T-cell (primary cell): Measurements from ENCODE around the gene RPL36AL. TPM values are rescaled to one million over a fixed set of nuclear protein-coding genes. Genes with fewer than 3 reads are reported as not detected.

ENCODE experiments used
- ATAC-seq, 4 experiments: fragments of 200-7000 bp in 3 of 4; fragments of 150-1000 bp in 1 of 4; cut with Tn5 transposase; replicated peaks in 1 of 4; 1 replicate in 3 of 4; 2 replicates in 1 of 4; pipeline ENCODE4 v1.10.0; 2021; ENCODE audit warnings: moderate library complexity in 3 of 4, mild to moderate bottlenecking in 2 of 4, moderate number of reproducible peaks in 1 of 4
- CTCF ChIA-PET, 2 donors: fragments of 300-600 bp; sonication (Branson Sonifier 250); formaldehyde crosslinking; loops; one replicate each; lab custom pipeline; 2022; ENCODE audit warnings: antibody characterized with exemption in 2 of 2; lab: Charles Lee
- POLR2A ChIA-PET, 2 donors: fragments of 300-600 bp; sonication (Branson Sonifier 250); formaldehyde crosslinking; loops; one replicate each; lab custom pipeline; 2022; ENCODE audit warnings: antibody characterized with exemption in 2 of 2; lab: Charles Lee
- DNase-seq, 35 experiments: peaks; one replicate each; pipeline versions ENCODE4 v3.0.0 to v3.0.0-alpha.2; 2013 to 2023
- H3K27ac ChIP-seq: one replicate; pipeline ENCODE4 v1.5.1; 2013; ENCODE audit warnings: low read length
- H3K27me3 ChIP-seq, 2 experiments: replicated peaks in 1 of 2; 1 replicate in 1 of 2; 2 replicates in 1 of 2; pipeline versions ENCODE4 v1.6.1 to v1.7.0; 2013; ENCODE audit warnings: low read length in 1 of 2, mixed read lengths in 1 of 2; ENCODE audit not compliant: control insufficient read depth in 2 of 2, insufficient read depth in 2 of 2; ENCODE audit errors: extremely low read depth in 1 of 2
- H3K36me3 ChIP-seq, 2 donors: 1 replicate in 1 of 2; 2 replicates in 1 of 2; pipeline versions ENCODE4 v1.6.1 to v1.7.0; 2013; ENCODE audit warnings: low read length in 1 of 2; ENCODE audit not compliant: control insufficient read depth in 2 of 2, insufficient read depth in 1 of 2; ENCODE audit errors: extremely low read depth in 1 of 2
- H3K4me1 ChIP-seq, 2 experiments: 1 replicate in 1 of 2; 2 replicates in 1 of 2; pipeline versions ENCODE4 v1.6.1 to v1.7.0; 2013; ENCODE audit warnings: low read length in 2 of 2, mixed read lengths in 1 of 2; ENCODE audit not compliant: insufficient read depth in 2 of 2, control insufficient read depth in 1 of 2; ENCODE audit errors: extremely low read depth in 1 of 2
- H3K4me3 ChIP-seq, 2 donors: 1 replicate in 1 of 2; 2 replicates in 1 of 2; pipeline versions ENCODE4 v1.5.1 to v1.7.0; 2013; ENCODE audit warnings: mild to moderate bottlenecking in 2 of 2, low read length in 1 of 2, moderate library complexity in 1 of 2; ENCODE audit not compliant: control insufficient read depth in 1 of 2; ENCODE audit errors: extremely low read depth in 1 of 2
- H3K9me3 ChIP-seq: 2 replicates; pipeline ENCODE4 v1.7.0; 2013
- H3K27ac Mint-ChIP-seq, 2 donors: one replicate each; pipeline ENCODE4 v1.8.0; 2020 to 2021; ENCODE audit warnings: mild to moderate bottlenecking in 2 of 2, mixed read lengths in 2 of 2
- H3K27me3 Mint-ChIP-seq, 2 donors: one replicate each; pipeline ENCODE4 v1.8.0; 2021 to 2022; ENCODE audit warnings: mixed read lengths in 2 of 2
- H3K36me3 Mint-ChIP-seq: one replicate; pipeline ENCODE4 v1.8.0; 2021; ENCODE audit warnings: mixed read lengths
- H3K4me1 Mint-ChIP-seq, 3 donors: one replicate each; pipeline ENCODE4 v1.8.0; 2020 to 2022; ENCODE audit warnings: mixed read lengths in 3 of 3, mild to moderate bottlenecking in 1 of 3
- H3K4me3 Mint-ChIP-seq, 3 donors: one replicate each; pipeline ENCODE4 v1.8.0; 2020 to 2022; ENCODE audit warnings: mild to moderate bottlenecking in 3 of 3, mixed read lengths in 3 of 3, moderate library complexity in 3 of 3
- H3K9me3 Mint-ChIP-seq, 3 donors: one replicate each; pipeline ENCODE4 v1.8.0; 2020 to 2022; ENCODE audit warnings: mixed read lengths in 3 of 3
- WGBS: methylation state at CpG from one replicate; pipeline ENCODE4 v1.1.5; 2013; ENCODE audit warnings: missing lambda C conversion rate; ENCODE audit not compliant: insufficient coverage; 5-methylcytosine and 5-hydroxymethylcytosine counted together
- total RNA-seq, 35 experiments: library from RNA in 6 of 35; stranded (reverse) in 6 of 35; fragments of 120-200 nt in 1 of 35; gene quantifications; one replicate each; pipeline versions ENCODE4 v1.2.1 to v1.2.4 and lab custom pipeline; 2013 to 2026

Gene RPL36AL
- total RNA-seq, 5 donors from 2014 or later (not counting 1 experiment from before 2014, with no cell fraction given): 211 to 322 (median 291) TPM

- Mint-ChIP-seq H3K36me3 (peaks cover 45% of the 10 kb centered on the region), H3K27me3 (peaks cover 2 to 3% of the 10 kb centered on the region in 2 donors), H3K4me3 (peak overlapping the region in 1 of 3 donors; percentile 98), H3K27ac (peak overlapping the region; percentile 11 to 48), H3K4me1 (peaks cover 66 to 68% (median 68%) of the 10 kb centered on the region in 3 donors), H3K9me3 (no peaks in the 10 kb centered on the region)
- DNase-seq (no peak), ATAC-seq (no peak)
- no peak overlapping the region for H3K27ac ChIP-seq
- H3K9me3 ChIP-seq: no peaks in the 10 kb centered on the region
- WGBS: 96% methylated on average over 3 of the region's 9 CpGs
- POLR2A ChIA-PET: interaction anchor here (0.6 to 0.7 kb wide), 4 partner anchors 40 to 272 kb away, joined by 3 to 8 read pairs (median 4); no protein-coding TSS in a partner anchor
- no peak overlapping the region for H3K4me3 ChIP-seq
- H3K36me3 ChIP-seq: peaks cover 0 to 40% of the 10 kb centered on the region in 2 donors
- H3K4me1 ChIP-seq: peaks cover 6 to 31% of the 10 kb centered on the region in 2 experiments
- CTCF ChIA-PET: interaction anchor here in 1 of 2 donors (0.6 kb wide), 1 partner anchor 1147 kb away, joined by 6 read pairs; no protein-coding TSS in a partner anchor
- no peaks in the 10 kb centered on the region for H3K27me3 ChIP-seq
Observed at GRCh38 chr14:49581209-49582112, 39.0 kb downstream of the RPL36AL start.

GRCh38 chr14:49579841-49580240, 40.6 kb downstream of the RPL36AL start:
- 100% methylated on average over 1 of the region's 2 CpGs for WGBS
- POLR2A ChIA-PET: no interaction called here
- Histone ChIP-seq H3K36me3 (peaks cover 0 to 51% of the 10 kb centered on the region in 2 donors), H3K27me3 (no peaks in the 10 kb centered on the region), H3K4me1 (peaks cover 6 to 25% of the 10 kb centered on the region in 2 experiments), H3K27ac (no peak overlapping the region), H3K4me3 (no peak overlapping the region), H3K9me3 (no peaks in the 10 kb centered on the region)
- Mint-ChIP-seq H3K27ac (no peak overlapping the region), H3K9me3 (no peaks in the 10 kb centered on the region), H3K4me3 (no peak overlapping the region), H3K36me3 (peaks cover 48% of the 10 kb centered on the region), H3K27me3 (no peaks in the 10 kb centered on the region), H3K4me1 (peaks cover 55 to 62% (median 59%) of the 10 kb centered on the region in 3 donors)
- CTCF ChIA-PET: no interaction called here
- no peak for ATAC-seq
- DNase-seq: no peak

- ATAC-seq (no peak), DNase-seq (no peak)
- Histone ChIP-seq H3K27ac (no peak overlapping the region), H3K9me3 (no peaks in the 10 kb centered on the region), H3K4me1 (peaks cover 0 to 12% of the 10 kb centered on the region in 2 experiments), H3K27me3 (no peaks in the 10 kb centered on the region), H3K36me3 (peaks cover 0 to 36% of the 10 kb centered on the region in 2 donors), H3K4me3 (no peak overlapping the region)
- Mint-ChIP-seq H3K9me3 (no peaks in the 10 kb centered on the region), H3K27ac (peak overlapping the region in 1 of 2 donors; percentile 61), H3K4me3 (no peak overlapping the region), H3K27me3 (no peaks in the 10 kb centered on the region), H3K4me1 (peaks cover 41 to 45% (median 42%) of the 10 kb centered on the region in 3 donors), H3K36me3 (peaks cover 50% of the 10 kb centered on the region)
- no CpG with 5 or more reads among the region's 1 CpG for WGBS
- POLR2A ChIA-PET: interaction anchor here (0.7 kb wide), 2 partner anchors 11 to 1051 kb away, joined by 3 to 4 read pairs; no protein-coding TSS in a partner anchor
- CTCF ChIA-PET: interaction anchor here in 1 of 2 donors (0.7 kb wide), 1 partner anchor 699 kb away, joined by 4 read pairs; no protein-coding TSS in a partner anchor
Observed at GRCh38 chr14:49578141-49578540, 42.3 kb downstream of the RPL36AL start.

GRCh38 chr14:49574038-49574437, 46.4 kb downstream of the RPL36AL start:
- peaks cover 68% of the 10 kb centered on the region for H3K36me3 Mint-ChIP-seq
- no peaks in the 10 kb centered on the region for H3K4me1 ChIP-seq
- ATAC-seq (no peak), DNase-seq (no peak)
- no peak overlapping the region for H3K4me3 Mint-ChIP-seq
- H3K27me3 Mint-ChIP-seq: no peaks in the 10 kb centered on the region
- peaks cover 0 to 8% (median 5%) of the 10 kb centered on the region in 3 donors for H3K9me3 Mint-ChIP-seq
- H3K27ac ChIP-seq: no peak overlapping the region
- CTCF ChIA-PET: interaction anchor here in 1 of 2 donors (1.2 kb wide), 1 partner anchor 11 kb away, joined by 6 read pairs; no protein-coding TSS in a partner anchor
- no peak overlapping the region for H3K4me3 ChIP-seq
- H3K4me1 Mint-ChIP-seq: peaks cover 9 to 14% (median 11%) of the 10 kb centered on the region in 3 donors
- H3K27me3 ChIP-seq: no peaks in the 10 kb centered on the region
- no peak overlapping the region for H3K27ac Mint-ChIP-seq
- peaks cover 0 to 23% of the 10 kb centered on the region in 2 donors for H3K36me3 ChIP-seq
- WGBS: no CpG with 5 or more reads among the region's 5 CpGs
- H3K9me3 ChIP-seq: peaks cover 2% of the 10 kb centered on the region
- POLR2A ChIA-PET: interaction anchor here in 1 of 2 donors (0.6 kb wide), 1 partner anchor 792 kb away, joined by 4 read pairs; no protein-coding TSS in a partner anchor

- CTCF ChIA-PET: no interaction called here
- H3K36me3 Mint-ChIP-seq: peaks cover 42% of the 10 kb centered on the region
- WGBS: 90% methylated on average over 2 of the region's 3 CpGs
- Histone ChIP-seq H3K4me1 (no peaks in the 10 kb centered on the region), H3K27me3 (no peaks in the 10 kb centered on the region), H3K36me3 (peaks cover 0 to 3% of the 10 kb centered on the region in 2 donors), H3K27ac (no peak overlapping the region), H3K9me3 (peaks cover 2% of the 10 kb centered on the region), H3K4me3 (no peak overlapping the region)
- peaks cover 0 to 8% (median 5%) of the 10 kb centered on the region in 3 donors for H3K9me3 Mint-ChIP-seq
- no peaks in the 10 kb centered on the region for H3K27me3 Mint-ChIP-seq
- no peaks in the 10 kb centered on the region for H3K4me1 Mint-ChIP-seq
- POLR2A ChIA-PET: interaction anchor here in 1 of 2 donors (0.7 kb wide), 1 partner anchor 24 kb away, joined by 3 read pairs; no protein-coding TSS in a partner anchor
- DNase-seq (no peak), ATAC-seq (no peak)
- H3K4me3 Mint-ChIP-seq: no peak overlapping the region
- no peak overlapping the region for H3K27ac Mint-ChIP-seq
Observed at GRCh38 chr14:49569281-49569680, 51.1 kb downstream of the RPL36AL start.
